Large intestine (tissue), 3 donors: ENCODE measurements around the gene ATP5F1D. TPM values are rescaled to one million over a fixed set of nuclear protein-coding genes. Genes with fewer than 3 reads are reported as not detected.

ENCODE experiments used
- DNase-seq, 2 donors: peaks; one replicate each; pipeline versions ENCODE4 v3.0.0 to v3.0.0-alpha.2; 2013
- H3K27ac ChIP-seq: one replicate; pipeline ENCODE4 v1.5.1; 2013; ENCODE audit warnings: low read length
- H3K27me3 ChIP-seq: 2 replicates; pipeline ENCODE4 v1.6.1; 2013; ENCODE audit warnings: low read length; ENCODE audit not compliant: control insufficient read depth, insufficient read depth
- H3K36me3 ChIP-seq: 2 replicates; pipeline ENCODE4 v1.6.1; 2013; ENCODE audit warnings: low read length; ENCODE audit not compliant: control insufficient read depth, insufficient read depth
- H3K4me1 ChIP-seq: one replicate; pipeline ENCODE4 v1.6.1; 2013; ENCODE audit warnings: low read length; ENCODE audit not compliant: control insufficient read depth, insufficient read depth
- H3K4me3 ChIP-seq: one replicate; pipeline ENCODE4 v1.5.1; 2013; ENCODE audit warnings: low read length
- H3K9me3 ChIP-seq: one replicate; pipeline ENCODE4 v1.6.1; 2013; ENCODE audit warnings: mild to moderate bottlenecking, low read depth, low read length, moderate library complexity; ENCODE audit not compliant: control insufficient read depth
- WGBS: methylation state at CpG from one replicate; pipeline ENCODE4 v1.1.5; 2013; ENCODE audit warnings: low lambda C conversion rate; ENCODE audit not compliant: insufficient coverage; 5-methylcytosine and 5-hydroxymethylcytosine counted together
- polyA plus RNA-seq: library from polyadenylated mRNA; unstranded; fragments of 120-200 nt; gene quantifications from one replicate; pipeline ENCODE4 v1.2.1, GENCODE V29; 2013

Gene ATP5F1D
- polyA plus RNA-seq, 1 donor = 136 TPM

DNA sequence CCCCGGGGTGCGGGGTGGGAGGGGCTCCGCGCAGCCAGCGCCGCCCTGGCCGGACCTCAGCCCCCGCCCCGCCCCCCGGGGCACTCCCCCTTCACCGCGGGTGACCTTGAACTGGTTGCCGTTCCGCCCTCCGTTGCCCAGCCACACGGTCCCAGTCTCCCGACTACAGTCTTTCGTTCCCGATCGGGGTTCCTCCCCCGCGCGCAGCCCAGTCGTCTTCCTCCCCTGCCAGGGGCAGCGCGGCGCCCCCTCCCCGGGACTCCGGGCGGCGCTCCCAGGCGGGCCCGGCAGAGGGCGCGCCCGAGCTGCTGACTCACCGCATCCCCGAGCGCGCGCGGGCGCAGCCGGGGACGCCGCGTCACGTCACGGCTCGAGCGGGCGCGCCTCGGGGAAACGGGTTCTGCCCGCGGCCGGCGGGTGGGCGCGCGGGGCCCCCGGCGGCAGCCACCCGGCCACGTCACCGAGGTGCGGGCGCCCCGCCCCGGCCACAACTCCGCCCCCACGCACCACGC is 7.3 kb downstream of the ATP5F1D start:
- Histone ChIP-seq H3K27me3 (no peaks in the 10 kb centered on the region), H3K4me1 (peaks cover 43% of the 10 kb centered on the region), H3K4me3 (peak overlapping the region; percentile 85), H3K27ac (peak overlapping the region; percentile 100), H3K9me3 (no peaks in the 10 kb centered on the region), H3K36me3 (peaks cover 19% of the 10 kb centered on the region)
- DNase-seq = peak in 1 of 2 donors; percentile 61
- no CpG with 5 or more reads among the region's 74 CpGs for WGBS

DNA sequence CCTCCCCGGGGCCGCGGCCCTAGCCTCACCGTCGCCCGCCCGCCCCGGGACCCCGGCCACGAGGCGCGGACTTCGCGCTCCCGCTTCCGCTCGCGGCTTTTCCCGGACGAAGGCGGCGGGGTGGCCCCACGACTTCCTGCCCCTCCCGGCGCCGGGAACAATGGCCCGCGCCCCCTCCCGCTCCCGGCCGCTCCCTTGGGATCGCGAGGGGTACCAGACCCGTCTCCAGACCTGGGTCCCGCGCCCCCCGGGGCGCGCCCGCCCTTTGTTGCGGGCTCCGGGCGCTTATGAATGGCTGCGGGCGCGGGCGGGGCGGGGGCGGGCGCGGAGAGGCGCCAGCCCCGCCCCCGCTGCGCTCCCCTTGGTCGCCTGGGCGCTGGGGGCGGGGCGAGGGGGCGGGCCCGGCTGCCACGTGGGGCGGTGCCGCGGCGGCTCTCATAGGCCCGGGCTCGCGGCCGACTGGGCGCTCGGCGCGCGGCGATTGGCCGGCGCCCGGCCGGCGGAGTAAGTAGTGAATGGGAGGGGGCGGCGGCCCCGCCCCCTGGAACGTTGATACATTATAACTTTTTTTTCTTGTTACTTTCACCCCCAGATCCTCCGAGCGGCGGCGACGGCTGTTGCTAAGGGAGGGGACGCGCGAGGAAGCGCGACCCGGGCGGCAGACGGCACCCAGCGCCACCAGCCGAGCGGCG is 7.9 kb downstream of the ATP5F1D start:
- Histone ChIP-seq H3K27ac (peak overlapping the region; percentile 100), H3K4me1 (peaks cover 41% of the 10 kb centered on the region), H3K4me3 (peak overlapping the region; percentile 86), H3K36me3 (peaks cover 21% of the 10 kb centered on the region), H3K27me3 (no peaks in the 10 kb centered on the region), H3K9me3 (no peaks in the 10 kb centered on the region)
- peak; percentile 97 to 98 for DNase-seq
- WGBS = no CpG with 5 or more reads among the region's 102 CpGs

DNA sequence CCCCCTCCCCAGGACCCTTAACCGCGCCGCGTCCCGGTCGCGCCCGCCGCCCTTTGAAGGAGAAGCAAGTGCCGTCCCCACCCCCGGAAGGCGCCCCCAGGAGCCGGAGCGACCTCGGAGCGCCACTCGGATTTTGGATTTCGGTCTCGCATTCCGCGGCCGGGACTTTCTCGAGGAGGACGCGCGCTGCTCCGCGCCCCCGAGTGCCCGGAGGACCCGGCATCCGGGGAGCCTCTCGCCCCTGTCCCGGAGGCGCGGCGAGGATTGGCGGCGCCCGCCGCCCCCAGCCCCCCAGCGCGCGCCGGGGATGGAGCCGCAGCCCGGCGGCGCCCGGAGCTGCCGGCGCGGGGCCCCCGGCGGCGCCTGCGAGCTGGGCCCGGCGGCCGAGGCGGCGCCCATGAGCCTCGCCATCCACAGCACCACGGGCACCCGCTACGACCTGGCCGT is 8.5 kb downstream of the ATP5F1D start:
- Histone ChIP-seq H3K4me1 (peaks cover 41% of the 10 kb centered on the region), H3K9me3 (peaks cover 2% of the 10 kb centered on the region), H3K36me3 (peaks cover 27% of the 10 kb centered on the region), H3K4me3 (peak overlapping the region; percentile 86), H3K27ac (peak overlapping the region; percentile 87), H3K27me3 (no peaks in the 10 kb centered on the region)
- DNase-seq = no peak
- no CpG with 5 or more reads among the region's 67 CpGs for WGBS

DNA sequence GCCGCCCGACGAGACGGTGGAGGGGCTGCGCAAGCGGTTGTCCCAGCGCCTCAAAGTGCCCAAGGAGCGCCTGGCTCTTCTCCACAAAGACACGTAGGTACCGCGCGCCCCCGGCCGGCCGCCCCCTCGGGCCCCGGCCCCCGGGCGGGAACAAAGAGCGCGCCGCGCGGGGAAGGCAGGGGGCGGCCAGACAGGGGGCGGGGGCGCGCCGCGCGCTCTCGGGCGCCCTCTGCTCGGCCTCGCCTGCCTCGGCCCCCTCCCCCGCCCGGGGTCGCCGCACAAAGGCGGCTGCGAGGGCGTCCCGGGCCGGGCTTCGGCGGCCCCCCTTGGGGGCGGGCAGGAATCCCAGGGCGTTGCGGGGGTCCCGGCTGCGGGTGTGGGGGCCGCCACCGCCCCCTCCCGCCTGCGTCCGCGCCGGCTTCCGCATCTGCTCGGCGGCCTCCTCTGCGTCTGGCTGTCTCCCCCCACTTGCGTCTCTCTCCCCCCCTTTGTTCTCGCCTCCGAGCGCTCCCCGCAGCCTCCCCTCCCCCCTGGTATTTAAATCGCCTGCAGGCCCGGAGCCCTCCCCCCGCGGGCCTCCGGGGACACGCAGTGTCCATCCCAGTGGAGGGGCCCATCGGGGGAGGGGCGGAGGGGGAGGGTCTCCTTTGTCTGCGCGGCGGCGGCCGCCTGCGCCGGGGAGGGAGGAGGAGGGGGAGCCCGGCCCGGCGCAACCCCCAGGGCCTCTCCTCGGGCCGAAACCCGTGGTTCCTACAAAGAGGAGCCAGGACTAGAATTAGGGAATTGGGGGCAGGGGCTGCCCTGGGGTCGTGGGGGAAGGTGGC is 9.1 kb downstream of the ATP5F1D start:
- no CpG with 5 or more reads among the region's 90 CpGs for WGBS
- peak in 1 of 2 donors; percentile 70 for DNase-seq
- H3K27ac ChIP-seq = peak overlapping the region; percentile 99
- peaks cover 8% of the 10 kb centered on the region for H3K9me3 ChIP-seq
- no peaks in the 10 kb centered on the region for H3K27me3 ChIP-seq
- H3K4me3 ChIP-seq = peak overlapping the region; percentile 86
- peaks cover 41% of the 10 kb centered on the region for H3K4me1 ChIP-seq
- H3K36me3 ChIP-seq = peaks cover 33% of the 10 kb centered on the region

DNA sequence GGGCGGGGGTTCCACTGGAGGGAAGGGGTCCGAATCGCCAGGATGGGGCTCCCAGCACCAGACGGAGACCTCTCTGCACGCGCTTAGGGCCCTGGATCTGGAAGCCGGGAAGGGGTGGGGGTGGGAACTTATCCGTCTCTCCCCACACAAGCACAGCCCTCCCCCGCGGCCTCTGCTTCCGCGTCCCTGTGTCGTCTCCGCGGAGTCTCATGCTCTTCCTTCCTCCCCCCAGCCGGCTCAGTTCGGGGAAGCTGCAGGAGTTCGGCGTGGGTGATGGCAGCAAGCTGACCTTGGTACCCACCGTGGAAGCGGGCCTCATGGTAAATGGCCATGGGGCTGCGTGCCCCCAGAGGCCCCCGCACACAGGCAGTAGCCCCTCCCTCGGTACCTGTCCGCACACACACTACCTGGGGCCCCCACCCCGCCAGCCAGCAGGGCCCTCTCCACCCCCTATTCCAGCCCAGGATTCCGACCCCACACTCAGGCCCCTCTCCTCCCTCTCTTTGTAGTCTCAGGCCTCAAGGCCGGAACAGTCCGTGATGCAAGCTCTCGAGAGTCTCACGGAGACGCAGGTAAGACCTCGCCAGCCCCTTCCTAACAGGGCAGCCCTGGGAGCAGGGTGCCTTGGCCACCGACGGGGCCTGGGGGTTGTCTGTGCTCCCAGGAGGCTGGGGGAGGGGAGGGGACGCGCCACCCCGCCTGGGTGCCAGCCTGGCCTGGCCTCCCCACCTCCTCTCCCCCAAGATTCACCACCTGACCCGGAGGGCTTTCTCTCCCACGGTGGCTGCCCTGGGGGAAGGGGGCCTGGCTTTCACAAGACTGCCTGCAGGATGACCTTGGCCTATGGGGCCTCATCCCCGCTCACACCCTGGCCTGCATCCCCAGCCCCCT is 10.0 kb downstream of the ATP5F1D start:
- Histone ChIP-seq H3K4me3 (peak overlapping the region; percentile 79), H3K27ac (peak overlapping the region; percentile 99), H3K4me1 (peaks cover 39% of the 10 kb centered on the region), H3K27me3 (no peaks in the 10 kb centered on the region), H3K36me3 (peaks cover 41% of the 10 kb centered on the region), H3K9me3 (peaks cover 8% of the 10 kb centered on the region)
- no CpG with 5 or more reads among the region's 41 CpGs for WGBS
- peak; percentile 83 to 89 for DNase-seq

DNA sequence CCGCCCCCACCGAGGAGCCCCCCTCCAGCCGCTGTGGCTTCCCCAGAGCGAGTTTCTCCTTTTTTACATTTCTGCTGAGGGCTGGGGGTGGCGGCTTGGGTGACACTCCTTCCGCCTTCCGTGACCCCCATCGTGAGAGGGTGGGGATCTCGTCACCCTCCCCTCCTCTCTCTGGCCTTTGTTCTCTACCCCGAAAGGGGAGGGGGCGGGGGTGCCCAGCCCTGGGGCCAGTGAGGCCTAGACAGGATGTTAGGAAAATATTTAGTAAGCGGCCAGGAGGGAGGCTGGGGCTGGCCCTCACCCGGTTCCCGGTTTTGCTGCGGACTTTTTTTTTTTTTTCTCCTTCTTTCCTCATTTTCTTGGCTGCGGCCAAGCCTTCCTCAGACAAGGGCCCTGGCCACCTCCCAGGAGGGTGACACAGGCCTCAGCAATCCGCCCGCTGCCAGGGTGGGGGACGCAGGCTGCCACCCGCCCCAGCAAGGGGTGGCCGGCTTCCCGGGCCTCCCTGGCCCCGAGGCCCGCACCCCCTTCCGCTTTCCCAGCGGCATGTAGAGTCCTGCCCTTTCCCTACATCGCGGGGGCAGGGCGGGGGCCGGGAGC is 10.8 kb downstream of the ATP5F1D start:
- WGBS = no CpG with 5 or more reads among the region's 30 CpGs
- H3K9me3 ChIP-seq = peaks cover 11% of the 10 kb centered on the region
- H3K36me3 ChIP-seq = peaks cover 48% of the 10 kb centered on the region
- no peaks in the 10 kb centered on the region for H3K27me3 ChIP-seq
- H3K27ac ChIP-seq = peak overlapping the region; percentile 99
- peak overlapping the region; percentile 79 for H3K4me3 ChIP-seq
- DNase-seq = peak; percentile 79 to 90
- H3K4me1 ChIP-seq = peaks cover 43% of the 10 kb centered on the region

DNA sequence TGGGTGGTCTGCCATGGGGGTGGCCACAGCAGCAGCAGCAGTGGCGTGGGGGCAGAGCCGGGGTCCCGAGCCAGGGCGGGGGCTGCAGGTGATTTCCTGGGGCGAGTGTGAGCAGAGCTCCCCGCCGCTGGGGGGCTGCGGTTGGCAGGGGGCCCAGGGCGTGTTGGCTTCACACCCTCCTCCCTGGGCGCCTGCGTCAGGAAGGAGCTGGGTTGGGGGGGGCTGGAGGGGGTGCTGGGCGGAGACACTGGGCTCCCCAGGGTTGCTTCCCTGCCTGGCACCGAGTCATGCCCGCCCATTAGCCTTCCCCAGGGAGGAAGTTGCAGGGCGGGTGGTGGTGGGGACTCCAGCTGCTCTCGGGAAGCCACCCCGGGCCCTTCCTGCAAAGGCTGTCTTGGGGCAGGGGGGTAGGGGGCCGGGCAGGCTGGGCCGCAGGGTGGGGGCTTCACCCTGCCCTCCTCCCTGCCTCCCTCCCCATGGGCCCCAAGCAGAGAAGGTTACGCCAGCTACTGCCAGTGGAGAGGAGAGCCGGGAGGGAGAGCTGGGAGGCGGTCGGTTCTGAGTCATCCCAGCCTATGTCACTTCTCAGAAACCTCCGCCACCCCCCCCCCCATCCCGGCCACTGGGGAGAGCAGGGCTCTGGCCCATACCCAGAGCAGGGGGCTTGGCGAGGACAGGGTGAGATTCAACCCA is 11.4 kb downstream of the ATP5F1D start:
- peak overlapping the region; percentile 99 for H3K27ac ChIP-seq
- peak overlapping the region; percentile 79 for H3K4me3 ChIP-seq
- WGBS = no CpG with 5 or more reads among the region's 26 CpGs
- peak; percentile 87 to 94 for DNase-seq
- peaks cover 55% of the 10 kb centered on the region for H3K36me3 ChIP-seq
- peaks cover 12% of the 10 kb centered on the region for H3K9me3 ChIP-seq
- no peaks in the 10 kb centered on the region for H3K27me3 ChIP-seq
- H3K4me1 ChIP-seq = peaks cover 43% of the 10 kb centered on the region

DNA sequence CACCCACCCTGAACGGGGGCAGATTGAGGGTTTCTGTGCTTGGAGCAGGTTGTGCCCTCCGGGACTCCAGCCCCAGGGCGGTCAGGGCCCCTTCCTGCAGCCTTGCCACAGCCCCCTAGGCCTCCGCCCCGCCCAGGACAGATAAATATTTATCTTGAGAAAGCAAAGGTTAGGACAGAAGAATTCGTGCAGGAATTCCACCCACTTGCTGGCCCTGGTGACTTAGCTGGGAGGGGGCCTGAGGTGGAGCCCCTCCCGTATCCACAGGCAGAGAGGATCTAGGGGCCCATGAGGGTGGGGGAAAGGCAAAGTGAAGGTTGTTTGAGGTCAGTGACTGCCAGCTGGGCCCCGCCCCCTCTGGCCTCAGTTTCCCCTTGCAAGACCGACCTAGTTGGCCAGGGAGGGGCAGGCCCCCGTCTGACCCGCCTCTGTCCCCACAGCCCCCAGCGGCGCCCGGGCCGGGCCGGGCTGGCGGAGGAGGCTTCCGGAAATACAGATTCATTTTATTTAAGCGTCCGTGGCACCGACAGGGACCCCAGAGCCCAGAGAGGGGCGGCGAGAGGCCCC is 12.0 kb downstream of the ATP5F1D start:
- H3K9me3 ChIP-seq = peaks cover 12% of the 10 kb centered on the region
- no CpG with 5 or more reads among the region's 23 CpGs for WGBS
- H3K27me3 ChIP-seq = no peaks in the 10 kb centered on the region
- peaks cover 60% of the 10 kb centered on the region for H3K36me3 ChIP-seq
- H3K4me1 ChIP-seq = peaks cover 48% of the 10 kb centered on the region
- H3K4me3 ChIP-seq = peak overlapping the region; percentile 79
- peak; percentile 92 to 97 for DNase-seq
- H3K27ac ChIP-seq = peak overlapping the region; percentile 99

DNA sequence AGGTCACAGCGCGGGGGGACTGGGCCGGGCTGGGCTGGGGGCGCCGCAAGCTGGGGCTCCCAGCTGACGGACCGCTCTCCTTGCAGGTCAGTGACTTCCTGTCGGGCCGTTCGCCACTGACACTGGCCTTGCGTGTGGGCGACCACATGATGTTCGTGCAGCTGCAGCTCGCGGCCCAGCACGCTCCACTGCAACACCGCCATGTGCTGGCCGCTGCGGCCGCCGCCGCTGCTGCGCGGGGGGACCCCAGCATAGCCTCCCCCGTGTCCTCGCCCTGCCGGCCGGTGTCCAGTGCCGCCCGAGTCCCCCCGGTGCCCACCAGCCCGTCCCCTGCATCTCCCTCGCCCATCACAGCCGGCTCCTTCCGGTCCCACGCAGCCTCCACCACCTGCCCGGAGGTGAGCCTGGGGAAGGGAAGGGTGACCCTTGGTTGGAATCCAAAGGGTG is 12.6 kb downstream of the ATP5F1D start:
- Histone ChIP-seq H3K4me3 (peak overlapping the region; percentile 79), H3K4me1 (peaks cover 54% of the 10 kb centered on the region), H3K27me3 (no peaks in the 10 kb centered on the region), H3K9me3 (peaks cover 12% of the 10 kb centered on the region), H3K27ac (peak overlapping the region; percentile 99), H3K36me3 (peaks cover 64% of the 10 kb centered on the region)
- no peak for DNase-seq
- no CpG with 5 or more reads among the region's 37 CpGs for WGBS
